ENCODE measurements around the gene COA1.

DNA sequence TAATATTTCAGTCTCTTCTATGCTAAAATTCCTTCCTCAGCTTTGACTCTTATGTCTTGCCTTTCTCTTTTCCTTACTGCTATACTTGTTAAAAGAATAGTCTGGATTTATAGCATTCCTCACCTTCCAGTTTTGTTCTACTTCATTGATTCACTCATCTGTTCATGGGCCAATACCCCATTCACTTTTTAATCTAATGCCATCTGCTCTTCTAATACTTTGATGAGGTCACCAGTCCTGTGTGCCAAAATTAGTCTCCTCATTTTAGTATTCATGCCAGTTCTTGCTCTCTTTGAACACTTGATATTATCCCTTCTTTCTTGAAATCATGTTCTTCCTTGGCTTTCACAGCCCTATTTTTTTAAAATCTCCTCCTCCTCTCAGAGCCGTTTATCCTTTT is 127.1 kb downstream of the COA1 start:
- TF ChIP-seq, protein P1, sequence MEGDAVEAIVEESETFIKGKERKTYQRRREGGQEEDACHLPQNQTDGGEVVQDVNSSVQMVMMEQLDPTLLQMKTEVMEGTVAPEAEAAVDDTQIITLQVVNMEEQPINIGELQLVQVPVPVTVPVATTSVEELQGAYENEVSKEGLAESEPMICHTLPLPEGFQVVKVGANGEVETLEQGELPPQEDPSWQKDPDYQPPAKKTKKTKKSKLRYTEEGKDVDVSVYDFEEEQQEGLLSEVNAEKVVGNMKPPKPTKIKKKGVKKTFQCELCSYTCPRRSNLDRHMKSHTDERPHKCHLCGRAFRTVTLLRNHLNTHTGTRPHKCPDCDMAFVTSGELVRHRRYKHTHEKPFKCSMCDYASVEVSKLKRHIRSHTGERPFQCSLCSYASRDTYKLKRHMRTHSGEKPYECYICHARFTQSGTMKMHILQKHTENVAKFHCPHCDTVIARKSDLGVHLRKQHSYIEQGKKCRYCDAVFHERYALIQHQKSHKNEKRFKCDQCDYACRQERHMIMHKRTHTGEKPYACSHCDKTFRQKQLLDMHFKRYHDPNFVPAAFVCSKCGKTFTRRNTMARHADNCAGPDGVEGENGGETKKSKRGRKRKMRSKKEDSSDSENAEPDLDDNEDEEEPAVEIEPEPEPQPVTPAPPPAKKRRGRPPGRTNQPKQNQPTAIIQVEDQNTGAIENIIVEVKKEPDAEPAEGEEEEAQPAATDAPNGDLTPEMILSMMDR (conservative IDR thresholded peaks at IDR 0.05 in 1 of 2, IDR thresholded peaks at IDR 0.05 in 1 of 2; ENCODE audit: extremely low read depth in 1 of 2, insufficient read depth in 1 of 2, low read depth in 1 of 2, low read length in 2 of 2): no peak
- TF ChIP-seq EZH2 (IDR thresholded peaks at IDR 0.05; ENCODE audit: borderline replicate concordance, low read length): no peak

All from mammary epithelial cell (primary cell).